GM18868 (cell line): ENCODE results near the gene IAH1.

Source experiments
- ATAC-seq: cut with Tn5 transposase; IDR thresholded peaks from one replicate; pipeline ENCODE4 v1.9.1; 2021; ENCODE audit warnings: mild to moderate bottlenecking, moderate library complexity; ENCODE audit not compliant: unreplicated experiment

The IAH1 gene, protein sequence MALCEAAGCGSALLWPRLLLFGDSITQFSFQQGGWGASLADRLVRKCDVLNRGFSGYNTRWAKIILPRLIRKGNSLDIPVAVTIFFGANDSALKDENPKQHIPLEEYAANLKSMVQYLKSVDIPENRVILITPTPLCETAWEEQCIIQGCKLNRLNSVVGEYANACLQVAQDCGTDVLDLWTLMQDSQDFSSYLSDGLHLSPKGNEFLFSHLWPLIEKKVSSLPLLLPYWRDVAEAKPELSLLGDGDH

DNA sequence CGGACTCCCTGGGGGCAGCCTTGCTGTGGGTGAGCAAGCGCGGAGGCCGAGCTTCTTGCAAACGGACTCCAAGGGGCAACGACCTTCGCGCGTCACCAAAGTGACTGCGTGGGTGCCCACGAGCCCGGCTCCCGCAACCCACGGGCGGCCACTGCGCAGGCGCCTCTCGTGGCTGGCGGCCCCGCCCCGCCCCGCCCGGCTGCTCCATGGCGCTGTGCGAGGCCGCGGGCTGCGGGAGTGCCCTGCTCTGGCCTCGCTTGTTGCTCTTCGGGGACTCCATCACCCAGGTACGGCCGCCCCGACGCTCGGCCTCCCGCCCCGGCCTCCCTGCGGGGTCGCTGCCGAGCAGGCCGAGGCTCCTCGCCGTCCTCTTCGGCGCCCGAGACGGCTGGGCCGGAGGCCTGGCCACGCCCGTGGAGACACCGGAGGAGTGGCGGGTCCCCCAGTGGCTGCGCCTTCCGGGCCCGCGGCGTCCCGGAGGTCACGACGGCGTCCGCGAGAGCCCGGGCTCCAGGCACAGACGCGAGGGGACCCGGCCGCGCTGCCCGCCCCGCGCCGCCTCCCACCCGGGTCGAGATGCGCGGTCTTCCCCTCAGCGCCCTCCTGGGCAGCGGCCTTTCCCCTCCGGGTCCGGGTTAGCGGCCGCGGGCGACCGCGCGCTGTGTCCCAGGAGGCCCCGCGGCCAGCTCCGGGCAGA, at the start of gene IAH1:
Gene IAH1 (plus strand): TSS at position 191 of the 697 bp plus-strand sequence. CDS start 16 bp downstream, at position 207.
- peak; percentile 83 for ATAC-seq

DNA sequence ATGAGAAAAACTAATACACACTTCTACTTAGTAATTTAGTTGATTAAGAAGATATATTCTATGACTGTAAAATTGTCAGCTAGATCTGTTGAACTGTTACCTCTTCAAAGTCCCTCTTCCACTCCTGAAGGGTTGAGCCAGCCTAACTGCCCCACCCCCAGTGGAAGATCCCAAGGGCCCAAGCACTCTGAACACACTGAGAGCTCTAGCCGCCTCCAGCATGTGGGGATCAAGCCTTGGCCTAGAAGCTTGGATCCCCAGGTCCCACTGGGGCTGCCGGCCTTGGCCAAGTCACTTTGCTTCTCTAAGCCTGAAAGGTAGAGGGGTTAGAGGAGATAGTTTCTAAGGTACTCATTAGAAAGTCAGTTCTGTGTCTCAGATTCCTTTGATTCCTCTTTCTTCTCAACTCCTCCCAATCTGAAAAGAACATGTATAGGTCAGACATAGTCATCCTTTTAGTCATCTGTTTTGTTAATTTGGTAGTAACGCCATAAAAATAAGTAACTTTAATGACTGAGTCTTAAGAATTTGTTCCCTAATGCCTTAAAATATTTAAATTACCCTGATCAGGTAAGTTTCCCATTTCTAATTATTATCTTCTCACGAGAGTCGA, 45.3 kb upstream of the IAH1 start:
- ATAC-seq, result no peak

DNA sequence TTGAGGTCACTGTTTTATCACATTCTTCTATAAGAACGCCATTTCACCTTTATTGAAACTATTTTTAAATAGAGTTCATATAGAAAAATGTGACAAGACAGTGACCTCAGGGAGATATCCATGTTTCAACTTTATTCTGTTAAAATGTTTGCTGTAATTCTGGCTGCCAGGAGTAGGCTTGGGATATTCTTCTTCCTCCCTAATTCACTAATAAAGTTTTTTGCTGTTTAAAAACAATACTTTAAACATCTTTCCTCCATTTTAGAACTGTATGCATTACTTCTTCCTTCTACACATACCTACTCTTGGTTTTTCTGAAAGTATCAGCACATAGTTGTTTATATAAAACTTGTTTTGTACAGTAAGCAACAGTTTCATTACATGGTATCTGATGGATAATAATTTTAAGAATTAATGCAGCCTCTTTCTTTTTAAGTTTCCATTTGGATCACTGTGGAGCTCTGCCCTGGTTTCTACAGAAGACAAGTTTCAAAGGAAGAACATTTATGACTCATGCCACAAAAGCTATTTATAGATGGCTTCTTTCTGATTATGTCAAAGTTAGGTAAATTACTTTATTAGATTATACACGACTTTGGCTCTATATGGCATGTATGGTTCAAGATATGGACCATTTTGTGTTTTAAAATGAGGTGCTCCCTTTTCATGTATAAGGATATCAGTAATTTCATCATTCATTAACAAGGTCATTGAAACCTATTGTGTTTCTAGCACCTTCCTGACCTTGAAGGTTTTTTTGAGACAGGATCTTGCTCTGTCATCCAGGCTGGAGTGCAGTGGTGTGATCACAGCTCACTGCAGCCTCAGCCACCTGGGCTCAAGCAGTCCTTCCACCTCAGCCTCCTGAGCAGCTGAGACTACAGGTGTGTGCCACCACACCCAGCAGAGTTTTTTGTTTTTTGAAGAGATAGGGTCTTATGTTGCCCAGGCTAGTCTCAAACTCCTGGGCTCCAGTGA, 43.7 kb upstream of the IAH1 start:
- no peak for ATAC-seq

DNA sequence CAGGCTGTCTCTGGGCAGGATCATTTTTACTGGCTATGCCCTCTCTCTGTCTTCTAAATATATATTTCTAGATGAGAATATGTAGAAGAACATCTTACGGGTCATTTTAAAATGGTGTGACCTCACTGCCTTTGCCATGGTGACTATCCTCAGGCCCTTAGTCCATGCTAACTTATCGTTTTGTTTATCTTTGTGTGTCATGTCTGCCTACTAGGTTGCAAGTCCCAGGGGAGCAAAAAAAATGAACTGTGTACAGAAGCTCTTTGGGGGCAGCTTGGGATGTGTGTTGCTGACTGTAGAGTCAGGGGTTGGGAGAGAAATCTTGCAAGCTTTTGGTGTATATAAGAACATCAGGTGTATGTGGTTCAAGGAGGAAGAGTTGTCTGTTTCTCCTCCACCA, 39.9 kb upstream of the IAH1 start:
- ATAC-seq, result no peak

DNA sequence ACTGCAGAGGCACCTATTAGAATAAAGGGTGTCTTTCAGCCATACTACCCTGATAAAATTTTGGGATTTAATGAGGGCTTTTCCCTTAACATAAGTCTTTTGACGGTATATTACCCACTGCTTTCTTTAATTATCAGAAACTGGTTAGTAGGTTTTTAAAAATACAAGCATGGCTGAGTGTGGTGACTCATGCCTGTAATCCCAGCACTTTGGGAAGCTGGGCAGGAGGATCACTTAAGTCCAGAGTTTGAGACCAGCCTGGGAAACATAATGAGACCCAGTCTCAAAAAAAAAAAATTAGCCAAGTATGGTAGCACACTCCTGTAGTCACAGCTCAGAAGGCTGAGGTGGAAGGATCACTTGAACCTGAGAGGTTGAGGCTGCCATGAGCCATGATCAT, 34.8 kb upstream of the IAH1 start:
- ATAC-seq, result no peak

DNA sequence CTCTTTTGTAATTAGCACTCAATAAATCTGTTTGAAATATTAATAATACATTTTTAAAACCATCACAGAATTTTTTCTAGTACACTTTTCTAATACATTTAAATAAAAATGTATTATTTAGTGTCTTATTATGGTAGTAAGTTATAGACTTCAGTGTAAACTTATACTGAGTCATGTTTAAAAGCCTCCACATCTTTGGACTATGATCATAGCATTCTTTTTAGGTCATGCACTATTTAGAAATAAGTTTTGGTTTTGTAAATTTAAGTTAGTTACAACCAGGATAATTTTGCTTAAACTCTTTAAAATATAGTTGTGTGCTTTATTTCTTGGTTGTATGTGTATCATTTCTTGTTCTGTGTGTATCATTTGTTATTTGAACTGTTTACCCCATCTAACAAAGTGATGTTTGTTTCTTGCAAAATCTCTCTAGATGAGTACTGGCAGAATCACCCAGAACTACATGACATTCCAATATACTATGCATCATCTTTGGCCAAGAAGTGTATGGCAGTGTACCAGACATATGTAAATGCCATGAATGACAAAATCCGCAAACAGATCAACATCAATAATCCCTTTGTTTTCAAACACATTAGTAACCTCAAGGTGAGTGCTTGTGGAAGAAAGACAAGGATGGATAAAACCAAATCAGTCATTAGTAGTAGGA, 34.2 kb upstream of the IAH1 start:
- ATAC-seq, result no peak

DNA sequence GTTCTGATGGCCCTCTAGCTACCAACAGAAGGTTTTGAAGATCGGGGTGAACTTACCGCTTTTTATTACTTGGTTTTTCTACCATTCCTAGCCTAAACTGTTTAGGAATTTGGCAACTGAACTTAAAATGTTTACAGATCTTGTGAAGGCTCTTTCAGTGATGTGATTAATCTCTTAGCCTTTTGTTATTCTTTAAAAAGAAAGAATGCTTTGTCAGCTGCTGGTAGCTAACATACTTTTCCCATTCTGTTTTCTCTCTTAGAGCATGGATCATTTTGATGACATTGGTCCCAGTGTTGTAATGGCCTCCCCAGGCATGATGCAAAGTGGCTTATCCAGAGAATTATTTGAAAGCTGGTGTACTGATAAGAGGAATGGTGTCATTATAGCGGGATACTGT, 32.8 kb upstream of the IAH1 start:
- no peak for ATAC-seq

DNA sequence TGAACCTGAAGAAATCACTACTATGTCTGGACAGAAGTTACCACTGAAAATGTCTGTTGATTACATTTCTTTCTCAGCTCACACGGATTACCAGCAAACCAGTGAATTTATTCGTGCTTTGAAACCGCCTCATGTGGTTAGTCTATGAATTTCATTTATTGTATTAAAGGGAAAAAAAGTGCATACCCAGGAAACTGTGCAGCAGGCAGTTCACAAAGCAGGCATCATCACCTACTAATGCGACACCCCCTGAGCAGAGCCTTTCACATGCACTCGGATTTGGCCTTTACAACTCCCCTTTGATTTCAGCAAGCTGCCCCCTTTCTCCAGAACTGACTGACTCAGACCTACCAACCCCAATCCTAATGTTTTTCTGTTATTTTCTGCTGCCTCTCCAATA, 30.8 kb upstream of the IAH1 start:
- ATAC-seq, result no peak

DNA sequence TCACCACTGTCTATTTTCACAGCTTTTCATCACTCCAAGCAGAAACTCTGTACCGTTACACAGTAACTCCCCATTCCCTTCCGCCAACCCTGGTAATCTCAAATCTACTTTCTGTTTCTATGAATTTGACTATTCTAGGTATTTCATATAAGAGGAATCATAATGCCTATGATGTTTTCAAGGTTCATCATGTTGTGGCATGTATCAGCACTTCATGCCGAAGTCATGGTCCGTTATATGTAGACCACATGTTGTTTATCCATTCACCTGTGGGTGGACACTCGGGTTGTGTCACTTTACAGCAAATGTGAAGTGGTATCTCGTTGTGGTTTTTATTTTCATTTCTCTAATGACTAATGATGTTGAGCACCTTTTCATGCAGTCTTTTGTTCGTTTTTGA, 29.3 kb upstream of the IAH1 start:
- no peak for ATAC-seq

DNA sequence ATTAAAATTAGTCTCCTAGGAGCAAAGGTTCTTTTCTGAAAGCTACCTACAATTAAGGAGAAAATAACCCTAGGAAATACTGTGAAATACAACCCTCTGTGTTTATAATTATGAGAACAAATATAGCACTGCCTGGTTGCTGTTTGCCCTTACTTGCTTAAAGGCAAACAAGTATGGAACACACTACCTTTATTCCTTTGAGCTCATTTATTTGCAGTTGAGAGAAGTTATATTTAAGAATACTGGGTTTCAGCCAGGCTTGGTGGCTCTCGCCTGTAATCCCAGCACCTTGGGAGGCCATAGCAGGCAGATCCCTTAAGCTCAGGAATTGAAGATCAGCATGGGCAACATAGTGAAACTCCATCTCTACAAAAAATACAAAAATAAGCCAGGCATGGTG, 23.1 kb upstream of the IAH1 start:
- no peak for ATAC-seq

DNA sequence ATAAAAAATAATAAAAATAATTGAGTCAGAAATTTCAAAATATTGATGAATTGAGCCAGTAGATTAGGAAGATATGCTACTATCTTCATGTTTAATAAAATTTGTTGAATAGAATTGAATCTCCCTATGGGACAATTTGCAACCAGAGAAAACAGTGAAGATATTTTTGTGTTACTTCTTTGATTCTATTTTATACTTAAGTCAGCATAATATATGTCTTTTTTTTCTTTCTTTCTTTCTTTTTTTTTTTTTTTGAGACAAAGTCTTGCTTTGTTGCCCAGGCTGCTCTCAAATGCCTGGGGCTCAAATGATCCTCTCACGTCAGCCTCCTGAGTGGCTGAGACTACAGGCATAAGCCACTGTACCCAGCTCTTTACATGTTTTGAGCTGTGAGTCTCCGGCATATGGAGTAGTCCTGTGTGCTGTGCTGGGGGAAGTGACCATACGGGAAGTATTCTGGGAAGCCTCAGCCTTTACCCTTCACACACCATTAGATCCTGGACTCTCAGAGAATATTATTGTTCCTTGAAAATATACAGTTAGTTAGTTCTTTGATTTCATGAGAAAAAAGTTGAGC, 13.8 kb upstream of the IAH1 start:
- ATAC-seq, result no peak

DNA sequence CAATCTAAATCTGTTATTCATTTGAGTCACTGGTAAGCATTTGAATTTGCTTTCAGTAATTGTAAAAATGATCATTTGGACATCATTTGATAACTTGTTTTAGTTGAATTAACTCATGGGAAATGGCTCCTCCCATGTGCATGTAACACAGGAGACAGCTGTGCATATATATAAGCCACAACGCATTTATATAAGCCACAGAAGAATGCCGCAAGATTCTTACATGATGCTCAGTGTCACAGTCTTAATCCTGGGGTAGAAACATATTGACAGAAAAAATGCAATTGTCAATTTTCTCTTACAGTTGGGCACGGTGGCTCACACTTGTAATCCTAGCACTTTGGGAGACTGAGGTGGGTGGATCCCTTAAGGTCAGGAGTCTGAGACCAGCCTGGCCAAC, 13.3 kb upstream of the IAH1 start:
- ATAC-seq, result no peak

DNA sequence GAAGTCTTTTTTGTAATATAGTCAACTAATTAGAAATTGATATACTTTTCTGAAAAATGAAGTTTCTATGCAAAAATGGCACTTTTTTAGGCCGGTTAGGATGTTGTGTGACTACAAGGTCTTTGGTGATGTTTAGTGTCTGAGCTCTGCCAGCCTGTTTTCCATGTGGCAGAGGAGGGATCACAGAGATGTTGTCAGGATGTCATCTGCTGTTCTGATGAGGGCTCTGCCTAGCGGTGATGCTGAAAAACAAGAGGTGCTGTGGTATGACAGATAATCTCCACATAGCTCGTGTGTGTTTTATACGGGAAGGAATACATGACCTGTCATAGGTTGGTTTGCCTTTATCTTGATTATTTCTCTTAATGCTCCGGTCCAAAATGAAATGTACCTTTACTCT, 12.0 kb upstream of the IAH1 start:
- ATAC-seq, result no peak

DNA sequence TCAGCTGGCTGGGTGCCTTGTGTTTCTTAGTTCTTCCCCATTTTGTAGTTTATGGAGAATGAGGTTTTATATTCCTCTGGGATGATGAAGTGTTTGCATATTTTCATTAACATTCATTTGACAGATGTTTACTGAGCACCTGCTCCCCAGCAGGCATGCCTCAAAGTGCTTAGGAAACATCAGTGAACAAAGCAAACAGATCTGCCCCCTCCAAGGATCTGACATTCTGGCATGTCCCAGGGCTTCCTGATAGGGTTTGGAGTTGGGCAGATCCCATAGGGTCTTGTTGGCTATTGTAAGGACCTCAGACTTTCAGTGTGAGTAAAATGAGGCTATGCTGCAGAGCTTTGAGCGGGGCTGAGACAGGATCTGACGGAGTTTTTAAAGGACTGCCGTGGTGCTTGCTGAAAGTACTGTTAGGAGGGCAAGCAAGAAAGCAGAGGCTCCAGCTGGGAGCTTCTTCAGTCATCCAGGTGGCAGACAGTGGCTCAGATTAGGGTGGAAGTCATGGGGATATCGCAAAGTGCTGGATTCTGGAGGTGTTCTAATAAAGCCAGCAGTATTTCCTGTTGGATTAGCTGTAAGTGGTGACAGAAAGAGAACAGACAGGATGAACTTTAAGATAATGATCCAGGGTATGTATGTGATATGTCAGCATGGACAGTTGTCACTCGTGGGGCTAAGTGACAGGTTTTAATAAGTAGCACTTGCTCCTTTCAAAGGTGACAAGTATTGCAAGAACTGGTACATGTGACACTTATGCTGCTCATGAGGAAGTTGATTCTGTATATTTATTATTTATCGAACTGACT, 11.3 kb upstream of the IAH1 start:
- ATAC-seq, result no peak

DNA sequence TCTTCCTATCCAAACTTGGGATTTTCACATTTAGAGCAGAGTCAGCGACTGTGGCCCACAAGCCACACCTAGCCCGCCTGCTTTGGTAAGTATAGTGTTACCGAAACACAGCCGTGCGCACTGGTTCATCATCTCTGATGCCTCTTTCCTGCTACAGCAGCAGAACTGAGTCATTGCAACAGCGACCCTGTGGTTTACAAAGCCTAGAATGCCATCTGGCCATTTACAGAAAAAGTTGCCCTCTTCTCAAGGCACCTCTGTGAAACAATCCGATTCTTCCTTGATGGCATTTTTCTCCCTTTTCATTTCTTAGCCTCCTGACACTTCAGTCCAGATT, 10.7 kb upstream of the IAH1 start:
- no peak for ATAC-seq

DNA sequence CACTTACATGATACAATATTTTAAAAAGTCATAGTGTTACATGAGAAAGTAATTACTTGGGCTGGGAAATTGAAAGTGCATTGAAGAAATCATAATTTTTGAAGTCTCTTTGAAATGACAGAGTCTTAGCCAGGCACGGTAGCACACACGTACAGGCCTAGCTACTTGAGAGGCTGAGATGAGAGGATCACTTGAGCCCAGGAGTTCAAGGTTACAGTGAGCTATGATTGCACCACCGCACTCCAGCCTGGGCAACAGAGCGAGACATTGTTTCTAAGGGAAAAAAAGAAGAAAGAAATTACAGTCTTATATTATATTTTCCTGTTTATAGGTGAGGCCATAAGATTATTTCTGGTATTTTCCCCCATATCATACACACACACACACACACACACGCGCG, 9.2 kb upstream of the IAH1 start:
- ATAC-seq, result no peak

DNA sequence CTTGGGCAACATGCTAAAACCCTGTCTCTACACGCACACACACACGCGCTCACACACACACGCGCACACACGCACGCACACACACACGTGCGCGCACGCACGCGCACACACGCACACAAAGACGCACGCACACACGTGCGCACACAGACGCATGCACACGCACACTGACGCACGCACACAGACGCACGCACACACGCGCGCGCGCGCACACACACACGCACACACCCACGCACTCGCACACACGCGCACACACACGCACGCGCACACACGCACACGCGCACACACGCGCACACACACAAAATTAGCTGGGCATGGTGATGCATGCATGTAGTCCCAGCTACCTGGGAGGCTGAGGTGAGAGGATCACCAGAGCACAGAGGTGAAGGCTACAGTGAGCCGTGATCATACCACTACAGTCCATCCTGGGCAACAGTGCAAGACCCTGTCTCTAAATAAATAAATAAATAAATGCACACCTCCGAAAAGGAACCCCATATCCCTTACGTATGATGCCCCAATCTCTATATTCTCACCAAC, 8.1 kb upstream of the IAH1 start:
- ATAC-seq, result no peak

DNA sequence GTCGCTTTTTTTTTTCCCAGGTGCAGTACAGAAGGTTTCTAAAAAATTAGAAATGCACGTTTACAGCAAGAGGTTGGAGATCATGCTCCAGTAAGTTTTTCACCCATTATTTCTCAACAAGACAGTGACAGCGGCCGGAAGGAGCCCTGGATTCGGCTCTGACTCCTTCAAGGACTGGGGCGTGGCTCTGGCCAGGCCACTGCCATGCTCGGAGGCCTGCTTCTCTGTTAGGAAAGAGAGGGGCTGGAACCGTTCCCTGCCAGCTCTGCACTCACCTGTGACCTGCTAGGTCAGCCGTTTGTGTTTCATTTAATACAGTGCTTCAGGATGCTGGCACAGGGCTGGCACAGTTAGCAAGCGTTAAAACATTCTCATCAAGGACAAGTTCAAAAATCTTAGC, 6.7 kb upstream of the IAH1 start:
- no peak for ATAC-seq

DNA sequence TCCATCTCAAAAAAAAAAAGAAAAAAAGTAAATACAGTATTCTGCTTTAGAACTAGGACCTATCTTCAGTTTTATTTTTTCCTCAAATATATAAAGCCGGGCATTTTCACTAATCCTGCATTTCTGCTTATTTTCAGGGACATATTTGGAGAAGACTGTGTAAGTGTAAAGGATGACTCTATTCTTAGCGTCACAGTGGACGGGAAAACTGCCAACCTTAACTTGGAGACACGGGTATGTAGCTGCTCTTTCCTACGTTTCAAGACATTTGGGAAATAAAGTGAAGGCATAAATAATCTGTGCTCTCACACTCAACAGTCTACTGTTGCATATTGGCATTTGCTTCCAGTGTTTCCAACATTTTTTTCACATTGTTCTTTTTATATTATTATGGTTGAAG, 3.1 kb upstream of the IAH1 start:
- no peak for ATAC-seq
